GM21576 (cell line): ENCODE data around the gene DPYSL3.

ENCODE experiments used
- ATAC-seq: cut with Tn5 transposase; IDR thresholded peaks from one replicate; pipeline ENCODE4 v1.9.1; 2021; ENCODE audit warnings: mild to moderate bottlenecking, moderate library complexity; ENCODE audit not compliant: unreplicated experiment

The DPYSL3 gene

GRCh38 chr5:147441191-147441695 is 68.6 kb downstream of the DPYSL3 start:
- no peak for ATAC-seq

- no peak for ATAC-seq
These were observed 70.6 kb downstream of the DPYSL3 start for GRCh38 chr5:147439254-147439653.

- no peak for ATAC-seq
These were observed 72.7 kb downstream of the DPYSL3 start for GRCh38 chr5:147437161-147437596.

GRCh38 chr5:147436596-147436995 is 73.3 kb downstream of the DPYSL3 start:
- peak; percentile 76 for ATAC-seq

GRCh38 chr5:147434049-147434448 is 75.8 kb downstream of the DPYSL3 start:
- ATAC-seq = no peak

- no peak for ATAC-seq
These were observed 77.5 kb downstream of the DPYSL3 start for GRCh38 chr5:147432323-147432722.

GRCh38 chr5:147431586-147431985 is 78.3 kb downstream of the DPYSL3 start:
- no peak for ATAC-seq

- ATAC-seq = no peak
These were observed 79.2 kb downstream of the DPYSL3 start for GRCh38 chr5:147430628-147431027.

- ATAC-seq = no peak
These were observed 82.1 kb downstream of the DPYSL3 start for GRCh38 chr5:147427521-147428401.

- no peak for ATAC-seq
These were observed 83.1 kb downstream of the DPYSL3 start for GRCh38 chr5:147426640-147427327.

- ATAC-seq = no peak
These were observed 91.3 kb downstream of the DPYSL3 start for GRCh38 chr5:147418613-147419012.

GRCh38 chr5:147417135-147417813 is 92.6 kb downstream of the DPYSL3 start:
- ATAC-seq = no peak

GRCh38 chr5:147415651-147416050 is 94.2 kb downstream of the DPYSL3 start:
- no peak for ATAC-seq

- ATAC-seq = no peak
These were observed 96.6 kb downstream of the DPYSL3 start for GRCh38 chr5:147413266-147413665.

GRCh38 chr5:147412561-147412960 is 97.3 kb downstream of the DPYSL3 start:
- no peak for ATAC-seq

GRCh38 chr5:147411359-147412319 is 98.2 kb downstream of the DPYSL3 start:
- ATAC-seq = no peak

- no peak for ATAC-seq
These were observed 99.1 kb downstream of the DPYSL3 start for GRCh38 chr5:147410496-147411358.

- no peak for ATAC-seq
These were observed 100.9 kb downstream of the DPYSL3 start for GRCh38 chr5:147408980-147409379.

- no peak for ATAC-seq
These were observed 102.7 kb downstream of the DPYSL3 start for GRCh38 chr5:147407094-147407681.
